ENCODE results near the gene FAM83D.

Gene FAM83D

DNA sequence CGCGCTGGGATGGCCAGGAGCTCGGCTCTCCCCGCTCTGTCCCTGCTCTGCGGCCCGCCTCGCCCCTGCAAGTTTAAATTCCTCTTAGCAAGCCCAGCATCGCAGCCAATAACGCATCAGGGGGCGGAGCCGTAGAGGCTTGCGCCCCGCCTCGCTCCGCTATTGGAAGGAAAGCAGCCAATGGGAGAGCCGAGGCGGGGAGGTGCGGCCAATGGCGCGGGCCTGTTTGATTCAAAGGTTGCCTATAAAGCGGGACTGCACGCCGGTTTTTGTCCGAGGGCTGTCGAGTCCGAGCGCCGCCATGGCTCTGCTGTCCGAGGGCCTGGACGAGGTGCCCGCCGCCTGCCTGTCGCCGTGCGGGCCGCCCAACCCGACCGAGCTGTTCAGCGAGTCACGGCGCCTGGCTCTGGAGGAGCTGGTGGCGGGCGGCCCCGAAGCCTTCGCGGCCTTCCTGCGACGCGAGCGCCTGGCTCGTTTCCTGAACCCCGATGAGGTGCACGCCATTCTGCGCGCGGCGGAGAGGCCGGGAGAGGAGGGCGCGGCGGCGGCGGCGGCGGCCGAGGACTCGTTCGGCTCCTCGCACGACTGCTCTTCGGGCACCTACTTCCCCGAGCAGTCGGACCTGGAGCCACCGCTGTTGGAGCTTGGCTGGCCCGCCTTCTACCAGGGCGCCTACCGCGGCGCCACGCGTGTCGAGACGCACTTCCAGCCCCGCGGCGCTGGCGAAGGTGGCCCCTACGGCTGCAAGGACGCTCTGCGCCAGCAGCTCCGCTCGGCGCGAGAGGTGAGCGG, at the start of gene FAM83D:
FAM83D (plus strand) TSS at position 276 of the 792 bp plus-strand sequence; CDS start at position 302, 26 bp downstream.
- peak; percentile 100 for DNase-seq (ENCODE audit: low read depth, low spot score)

GRCh38 chr20:38877483-38877882, 48.7 kb upstream of the FAM83D start:
- no peak for DNase-seq (ENCODE audit: low read depth, low spot score)

DNA sequence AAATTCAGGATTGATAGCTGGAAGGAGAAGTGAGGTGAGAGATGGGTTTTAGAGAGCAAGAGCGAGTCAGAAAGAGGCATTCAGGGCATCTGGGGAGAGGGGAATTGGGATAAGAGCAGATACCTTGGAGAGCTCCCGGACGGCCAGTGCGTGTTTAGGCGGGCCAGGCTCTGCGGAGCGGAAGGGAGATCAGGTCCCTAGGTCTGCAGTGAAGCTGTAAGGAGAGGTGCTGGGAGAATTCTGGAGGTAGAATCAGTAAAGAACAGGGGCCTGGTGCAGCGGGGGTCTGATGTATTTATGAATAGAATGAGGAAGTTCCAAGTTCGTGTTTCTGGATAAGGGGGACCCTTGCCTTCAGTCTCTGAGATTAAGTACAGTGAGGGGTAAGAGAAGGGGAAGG, 47.4 kb upstream of the FAM83D start:
- peak; percentile 77 for DNase-seq (ENCODE audit: low read depth, low spot score)

- peak; percentile 43 for DNase-seq (ENCODE audit: low read depth, low spot score)
These were observed 45.1 kb upstream of the FAM83D start for GRCh38 chr20:38880952-38881735.

DNA sequence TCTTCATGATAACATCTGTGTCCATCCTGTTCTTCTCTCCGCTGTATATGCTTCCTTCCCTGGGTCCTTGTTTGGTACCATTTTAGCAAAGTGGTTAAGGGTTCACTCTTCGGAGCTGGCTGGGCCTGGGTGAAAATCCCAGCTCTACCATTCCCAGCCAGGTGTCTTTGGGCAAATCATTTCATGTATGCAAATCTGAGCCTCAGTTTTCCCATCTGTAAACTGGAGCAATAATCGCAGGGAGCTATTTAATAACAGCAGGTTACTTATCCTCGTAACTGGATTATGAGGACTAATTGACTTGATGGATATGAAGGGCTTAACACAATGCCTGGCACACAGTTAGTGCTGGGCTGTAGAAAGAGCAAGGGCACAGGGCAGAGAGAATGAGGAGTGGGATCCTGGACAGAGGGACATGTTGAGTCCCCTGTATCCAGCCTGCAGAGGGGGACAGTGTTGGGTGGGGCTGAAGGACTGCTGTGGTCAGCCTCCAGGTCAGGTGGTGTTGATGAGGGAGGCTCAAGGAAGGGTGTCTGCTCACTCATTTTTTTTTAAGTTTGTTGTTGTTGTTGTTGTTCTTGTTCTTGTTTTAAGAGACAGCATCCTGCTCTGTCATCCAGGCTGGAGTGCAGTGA, 44.3 kb upstream of the FAM83D start:
- no peak for DNase-seq (ENCODE audit: low read depth, low spot score)

DNA sequence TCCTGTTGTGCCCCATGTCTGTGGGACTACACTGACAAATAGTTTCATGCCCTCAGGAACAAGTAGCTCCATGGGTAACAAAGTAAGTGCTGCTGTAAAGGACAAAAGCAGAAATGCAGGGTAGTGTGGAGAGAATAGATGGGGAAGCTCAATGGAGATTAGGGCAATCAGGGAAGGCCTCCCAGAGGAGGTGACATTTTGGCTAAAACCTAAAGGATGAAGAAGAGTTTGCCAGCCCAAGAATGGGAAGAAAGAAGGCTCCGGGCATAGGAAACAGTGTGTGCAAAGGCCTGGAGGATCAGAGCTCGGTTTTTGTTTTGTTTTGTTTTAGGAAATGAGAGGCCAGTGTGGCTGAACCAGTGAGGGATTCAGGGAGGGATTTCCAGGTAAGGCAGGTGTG, 43.6 kb upstream of the FAM83D start:
- DNase-seq (ENCODE audit: low read depth, low spot score) = no peak

DNA sequence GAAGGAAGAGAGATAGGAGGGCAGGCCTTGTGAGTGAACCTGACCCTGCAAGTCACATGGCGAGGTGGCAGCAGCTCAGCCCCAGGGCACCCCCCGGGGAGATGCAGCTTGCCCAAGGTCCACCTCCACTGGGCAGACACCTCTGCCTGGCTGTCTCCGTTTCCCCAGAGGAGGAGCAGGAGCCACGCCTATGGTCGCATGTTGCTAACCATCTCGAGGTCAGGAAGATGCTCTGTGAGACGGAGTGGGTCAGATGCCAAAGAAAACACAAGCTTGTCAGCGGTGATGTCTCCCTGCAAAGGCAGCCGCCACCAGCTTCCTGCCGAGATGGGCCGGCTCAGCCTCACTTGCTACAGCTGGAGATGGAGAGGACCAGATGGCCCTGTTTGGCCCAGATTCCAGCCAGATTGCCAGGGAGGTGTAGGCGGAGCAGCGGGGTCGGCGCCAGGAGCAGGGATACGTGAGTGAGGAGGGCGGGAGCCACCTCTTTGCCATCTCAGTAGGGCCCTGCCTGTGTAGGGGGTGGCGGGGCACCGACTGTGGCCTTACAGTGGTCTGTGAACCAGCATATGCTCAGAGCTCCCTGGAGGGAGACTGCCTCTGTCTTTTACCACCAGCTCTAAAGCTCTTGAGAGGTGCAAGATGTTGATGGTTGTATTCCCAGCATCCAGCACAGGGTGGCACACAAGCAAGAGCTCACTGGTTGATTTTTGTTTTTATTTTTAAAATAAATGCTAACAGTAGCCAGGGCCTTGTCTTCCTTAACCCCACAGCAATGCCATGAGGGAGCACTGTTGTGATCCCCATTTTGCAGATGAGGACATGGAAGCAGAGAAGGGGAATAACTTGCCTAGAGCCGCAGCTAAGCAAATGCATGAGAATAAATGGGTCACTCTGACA, 42.9 kb upstream of the FAM83D start:
- DNase-seq (ENCODE audit: low read depth, low spot score) = no peak

- DNase-seq (ENCODE audit: low read depth, low spot score) = no peak
These were observed 42.1 kb upstream of the FAM83D start for GRCh38 chr20:38883981-38884733.

DNA sequence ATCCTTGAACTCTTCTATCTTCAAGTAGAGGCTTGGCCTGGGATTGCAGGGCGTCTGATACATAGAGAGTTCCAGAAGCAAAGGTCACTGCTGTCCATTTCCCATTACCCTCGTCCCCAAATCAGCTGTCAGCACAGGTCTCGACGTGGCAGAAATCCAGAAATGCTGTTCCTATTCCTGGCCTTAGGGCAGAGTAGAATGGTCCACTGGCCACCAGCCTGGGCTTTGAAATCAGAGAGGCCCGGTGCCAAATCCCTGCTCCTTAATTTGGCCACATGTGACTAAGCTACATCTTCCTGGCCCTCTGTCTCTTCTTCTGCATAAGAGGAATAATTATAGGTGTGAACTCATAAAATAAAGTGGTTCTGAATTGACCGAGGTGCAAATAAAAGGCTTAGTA, 40.9 kb upstream of the FAM83D start:
- no peak for DNase-seq (ENCODE audit: low read depth, low spot score)

DNA sequence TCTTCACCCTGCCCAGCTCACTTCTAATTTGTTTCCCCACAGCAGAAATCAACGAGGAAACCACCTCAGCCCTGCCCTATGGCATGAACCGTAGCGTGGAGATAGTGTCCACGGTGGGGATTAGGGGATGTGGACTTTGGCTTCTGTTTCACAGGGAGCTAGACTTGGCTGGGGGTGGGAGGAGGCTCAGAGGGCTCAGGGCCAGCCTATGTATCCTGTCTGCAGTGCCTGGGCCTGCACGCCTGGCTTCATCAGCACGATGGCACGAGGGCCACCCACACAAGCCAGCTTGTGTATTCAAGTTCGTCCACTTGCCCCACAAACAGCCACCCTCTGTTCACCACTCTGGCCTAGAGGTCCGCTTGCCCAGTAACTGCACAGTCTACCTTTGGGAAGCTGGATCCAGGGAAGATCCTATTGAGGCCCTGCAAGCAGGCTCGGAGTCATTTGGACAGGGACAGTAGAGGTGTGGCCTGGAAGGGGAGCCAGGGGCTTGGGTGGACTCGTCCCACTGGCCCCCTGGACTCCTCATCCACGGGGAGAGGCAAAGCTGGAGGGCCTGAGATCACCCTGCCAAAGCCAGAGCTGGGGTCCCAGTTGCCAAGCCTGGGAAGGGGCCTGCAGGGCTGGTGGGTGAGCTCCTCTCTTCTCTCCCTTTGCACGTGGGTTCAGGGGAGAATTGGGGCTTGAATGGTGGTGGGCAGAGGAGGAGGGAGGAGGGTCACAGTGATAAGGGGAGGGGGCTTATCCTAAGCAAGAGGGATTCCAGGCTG, 38.0 kb upstream of the FAM83D start:
- no peak for DNase-seq (ENCODE audit: low read depth, low spot score)

DNA sequence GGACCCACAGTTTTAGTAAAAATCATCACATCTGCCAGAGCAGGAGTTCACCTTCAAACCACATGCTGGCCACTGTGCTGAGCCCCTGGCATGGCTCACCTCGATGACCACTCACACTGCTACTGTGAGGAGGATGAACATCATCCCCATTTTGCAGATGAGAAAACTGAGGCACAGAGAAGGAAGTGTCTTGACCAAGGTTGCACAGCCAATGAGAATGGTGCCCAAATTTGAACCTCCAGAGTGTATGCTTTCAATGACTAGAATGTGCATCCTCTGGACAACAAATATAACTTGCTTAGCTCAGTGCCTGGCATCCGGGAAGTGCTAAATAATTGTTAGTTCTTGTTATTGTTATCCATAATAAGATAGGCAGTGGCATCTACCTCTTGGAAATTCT, 37.2 kb upstream of the FAM83D start:
- no peak for DNase-seq (ENCODE audit: low read depth, low spot score)

- DNase-seq (ENCODE audit: low read depth, low spot score) = no peak
These were observed 36.3 kb upstream of the FAM83D start for GRCh38 chr20:38889792-38890496.

- DNase-seq (ENCODE audit: low read depth, low spot score) = no peak
These were observed 35.8 kb upstream of the FAM83D start for GRCh38 chr20:38890497-38890818.

- no peak for DNase-seq (ENCODE audit: low read depth, low spot score)
These were observed 33.9 kb upstream of the FAM83D start for GRCh38 chr20:38892091-38892981.

DNA sequence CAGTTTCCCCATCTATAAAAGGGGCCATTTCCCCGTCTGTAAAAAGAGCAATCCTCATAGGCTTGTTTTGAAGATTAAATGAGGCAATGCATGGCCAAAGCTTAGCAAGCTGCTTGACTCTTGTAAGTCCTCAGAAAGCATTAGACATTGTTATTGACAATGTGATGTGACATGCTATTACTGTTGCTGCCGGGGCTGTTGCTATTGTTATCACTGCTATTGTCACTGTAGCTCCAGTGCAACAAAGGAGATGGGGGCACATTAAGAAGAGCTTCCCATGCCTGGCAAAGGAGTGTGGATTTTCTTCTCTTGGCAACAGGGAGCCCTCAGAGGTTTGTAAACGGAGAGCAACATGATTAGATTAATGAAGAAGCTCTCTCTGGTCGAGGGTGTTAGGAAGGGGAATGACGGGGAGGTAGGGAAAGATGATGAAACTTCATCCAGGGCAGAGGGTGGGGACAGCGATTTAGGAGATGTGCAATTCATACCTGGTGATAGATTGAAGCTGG, 33.1 kb upstream of the FAM83D start:
- no peak for DNase-seq (ENCODE audit: low read depth, low spot score)

GRCh38 chr20:38893565-38894090, 32.6 kb upstream of the FAM83D start:
- DNase-seq (ENCODE audit: low read depth, low spot score) = peak; percentile 84

DNA sequence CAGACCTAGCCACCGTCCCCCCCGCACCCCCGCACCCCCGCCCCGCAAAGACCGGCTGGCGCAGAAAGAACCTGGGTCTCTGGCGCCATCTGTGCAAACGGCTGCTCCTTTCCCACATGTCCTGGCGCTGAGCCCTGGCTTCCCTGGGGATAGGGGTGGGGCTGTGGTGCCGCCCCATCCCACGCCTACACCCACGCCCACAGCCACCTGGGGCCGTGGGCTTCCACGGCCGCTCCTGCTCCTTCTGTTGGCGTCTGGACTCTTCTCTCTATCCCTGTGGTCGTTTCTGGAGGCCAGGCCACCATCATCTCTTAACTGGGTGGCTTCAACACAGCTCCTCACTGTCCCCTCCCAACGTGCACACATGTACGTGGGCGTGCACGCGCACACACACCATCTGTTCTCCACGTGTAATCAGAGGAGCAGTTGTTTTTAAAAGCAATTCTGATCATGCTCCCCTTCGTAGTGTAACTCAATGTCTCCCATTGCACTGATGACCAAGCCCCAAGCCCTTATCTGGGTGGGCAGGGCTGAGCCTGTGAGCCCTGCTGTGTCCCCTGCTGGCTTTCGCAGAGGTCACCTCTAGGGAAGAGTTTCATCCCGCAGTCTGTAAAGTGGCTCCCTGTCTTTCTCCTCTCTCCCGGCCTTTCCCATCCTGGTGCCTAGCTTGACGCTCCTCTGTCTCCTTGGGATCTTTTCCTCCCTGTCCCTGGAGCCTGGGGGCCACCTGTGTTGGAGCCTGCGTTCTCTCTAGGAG, 31.9 kb upstream of the FAM83D start:
- DNase-seq (ENCODE audit: low read depth, low spot score) = no peak
